Naive thymus-derived CD4-positive, alpha-beta T cell (primary cell): ENCODE results near the gene PTPRJ. TPM values are rescaled to one million over a fixed set of nuclear protein-coding genes. Genes with fewer than 3 reads are reported as not detected.
A peak's percentile ranks its signal among the peaks of the same experiment; 100 is the strongest.
"Not testable (repeated sequence)": the region's sequence is repeated elsewhere in the genome, so short reads cannot be mapped to it uniquely, and the experiment has no call there.

ENCODE experiments used
- ATAC-seq: fragments of 150-1000 bp; cut with Tn5 transposase; 2 replicates; pipeline ENCODE4 v1.10.0; 2021; ENCODE audit warnings: mild to moderate bottlenecking, moderate library complexity
- CTCF ChIA-PET: fragments of 350-600 bp; sonication (Branson Sonifier 250); formaldehyde crosslinking; loops from one replicate; lab custom pipeline; 2021; ENCODE audit warnings: antibody characterized with exemption; lab: Charles Lee
- POLR2A ChIA-PET: fragments of 350-600 bp; sonication (Branson Sonifier 250); formaldehyde crosslinking; loops from one replicate; lab custom pipeline; 2021; ENCODE audit warnings: antibody characterized with exemption, inconsistent platforms; lab: Charles Lee
- DNase-seq, 9 donors: peaks; one replicate each; pipeline versions ENCODE4 v3.0.0 to v3.0.0-alpha.2; 2020 to 2022; ENCODE audit warnings: mixed read lengths in 1 of 9
- H3K27ac ChIP-seq: one replicate; pipeline ENCODE4 v1.7.0; 2013; ENCODE audit warnings: mild to moderate bottlenecking, low read depth, low read length, moderate library complexity
- H3K27me3 ChIP-seq, 2 donors: one replicate each; pipeline ENCODE4 v1.7.0; 2013; ENCODE audit warnings: low read length in 2 of 2, mild to moderate bottlenecking in 2 of 2, moderate library complexity in 2 of 2; ENCODE audit not compliant: control insufficient read depth in 2 of 2, insufficient read depth in 2 of 2
- H3K36me3 ChIP-seq, 3 experiments: 1 replicate in 2 of 3; 2 replicates in 1 of 3; pipeline ENCODE4 v1.7.0; 2013; ENCODE audit warnings: low read length in 3 of 3, mild to moderate bottlenecking in 3 of 3, moderate library complexity in 1 of 3; ENCODE audit not compliant: insufficient read depth in 3 of 3, control insufficient read depth in 2 of 3
- H3K4me1 ChIP-seq, 2 donors: one replicate each; pipeline ENCODE4 v1.7.0; 2013; ENCODE audit warnings: low read length in 2 of 2, mild to moderate bottlenecking in 2 of 2, moderate library complexity in 1 of 2; ENCODE audit not compliant: control insufficient read depth in 2 of 2, insufficient read depth in 2 of 2
- H3K4me3 ChIP-seq: 2 replicates; pipeline ENCODE4 v1.7.0; 2013; ENCODE audit warnings: mild to moderate bottlenecking, low read length
- H3K9me3 ChIP-seq, 3 experiments: 1 replicate in 2 of 3; 2 replicates in 1 of 3; pipeline ENCODE4 v1.7.0; 2013; ENCODE audit warnings: low read length in 3 of 3; ENCODE audit not compliant: control insufficient read depth in 2 of 3
- H3K27ac Mint-ChIP-seq, 9 donors: one replicate each; pipeline ENCODE4 v1.8.0; 2020 to 2022; ENCODE audit warnings: mixed read lengths in 9 of 9, mild to moderate bottlenecking in 8 of 9, moderate library complexity in 5 of 9, inconsistent platforms in 2 of 9
- H3K27me3 Mint-ChIP-seq, 5 donors: one replicate each; pipeline ENCODE4 v1.8.0; 2021 to 2022; ENCODE audit warnings: mixed read lengths in 5 of 5, mild to moderate bottlenecking in 1 of 5
- H3K36me3 Mint-ChIP-seq, 5 donors: one replicate each; pipeline ENCODE4 v1.8.0; 2020 to 2022; ENCODE audit warnings: mixed read lengths in 5 of 5, mild to moderate bottlenecking in 3 of 5, inconsistent platforms in 1 of 5
- H3K4me1 Mint-ChIP-seq, 7 donors: one replicate each; pipeline ENCODE4 v1.8.0; 2020 to 2022; ENCODE audit warnings: mixed read lengths in 7 of 7, mild to moderate bottlenecking in 3 of 7, inconsistent platforms in 1 of 7
- H3K4me3 Mint-ChIP-seq, 10 donors: one replicate each; pipeline ENCODE4 v1.8.0; 2020 to 2022; ENCODE audit warnings: mild to moderate bottlenecking in 10 of 10, mixed read lengths in 10 of 10, moderate library complexity in 6 of 10, inconsistent platforms in 2 of 10
- H3K9me3 Mint-ChIP-seq, 11 donors: one replicate each; pipeline ENCODE4 v1.8.0; 2020 to 2022; ENCODE audit warnings: mixed read lengths in 11 of 11, mild to moderate bottlenecking in 4 of 11, inconsistent platforms in 1 of 11, moderate library complexity in 1 of 11
- intact Hi-C, 2 donors: fragments of 100-400 bp; cut with micrococcal nuclease; formaldehyde crosslinking; loops; one replicate each; pipeline ENCODE4 v1.15.1; 2023
- polyA plus RNA-seq, 2 donors: library from polyadenylated mRNA; unstranded; fragments of 300-500 nt; fragmentation: Illumina TruSeq; gene quantifications; one replicate each; pipeline ENCODE4 v1.2.3, GENCODE V29; 2021
- total RNA-seq, 6 experiments: library from RNA in 5 of 6; stranded (reverse) in 5 of 6; gene quantifications; 1 replicate in 5 of 6; 2 replicates in 1 of 6; pipeline ENCODE4 v1.2.3 and lab custom pipeline; 2021 to 2026

Gene PTPRJ
- total and polyA plus RNA-seq, 7 experiments from 2014 or later, result 7.0 to 82.3 (median 46.7) TPM

- no peaks in the 10 kb centered on the region for H3K4me1 ChIP-seq
- ATAC-seq (no peak), DNase-seq (no peak)
- ChIA-PET CTCF (interaction anchor here (1.2 kb wide), 1 partner anchor 195 kb away, joined by 4 read pairs; no protein-coding TSS in a partner anchor), POLR2A (interaction anchor here (1.1 kb wide), 1 partner anchor 14 kb away, joined by 3 read pairs; no protein-coding TSS in a partner anchor)
- H3K27me3 ChIP-seq, result no peaks in the 10 kb centered on the region
- peaks cover 20 to 63% (median 32%) of the 10 kb centered on the region in 3 experiments for H3K36me3 ChIP-seq
- H3K27ac ChIP-seq, result peak overlapping the region; percentile 5
- H3K27me3 Mint-ChIP-seq, result no peaks in the 10 kb centered on the region
- H3K27ac Mint-ChIP-seq, result peak overlapping the region in 1 of 9 donors; percentile 38
- H3K36me3 Mint-ChIP-seq, result peaks cover 9 to 62% (median 45%) of the 10 kb centered on the region in 5 donors
- no peaks in the 10 kb centered on the region for H3K9me3 Mint-ChIP-seq
- H3K4me3 ChIP-seq, result no peak overlapping the region
- intact Hi-C loops, result no loop called here
- H3K4me1 Mint-ChIP-seq, result peaks cover 0 to 32% (median 0%) of the 10 kb centered on the region in 7 donors
- H3K9me3 ChIP-seq, result no peaks in the 10 kb centered on the region
- H3K4me3 Mint-ChIP-seq, result peak overlapping the region in 1 of 10 donors; percentile 25
These were observed 149.5 kb downstream of the PTPRJ start for GRCh38 chr11:48129697-48130395.

- Histone ChIP-seq H3K27me3 (no peaks in the 10 kb centered on the region), H3K36me3 (peaks cover 0 to 48% (median 4%) of the 10 kb centered on the region in 3 experiments), H3K4me1 (no peaks in the 10 kb centered on the region), H3K9me3 (no peaks in the 10 kb centered on the region), H3K4me3 (no peak overlapping the region), H3K27ac (no peak overlapping the region)
- Mint-ChIP-seq H3K4me3 (no peak overlapping the region), H3K27me3 (no peaks in the 10 kb centered on the region), H3K36me3 (peaks cover 3 to 47% (median 34%) of the 10 kb centered on the region in 5 donors), H3K27ac (no peak overlapping the region), H3K9me3 (no peaks in the 10 kb centered on the region), H3K4me1 (peaks cover 0 to 12% (median 0%) of the 10 kb centered on the region in 7 donors)
- intact Hi-C loops, result no loop called here
- POLR2A ChIA-PET, result interaction anchor here (0.7 kb wide), 1 partner anchor 73 kb away, joined by 4 read pairs; no protein-coding TSS in a partner anchor
- CTCF ChIA-PET, result no interaction called here
- ATAC-seq, result no peak
- DNase-seq, result no peak
These were observed 154.0 kb downstream of the PTPRJ start for GRCh38 chr11:48134221-48134922.

GRCh38 chr11:48138222-48138621 lies 157.9 kb downstream of the PTPRJ start:
- no peak overlapping the region for H3K27ac Mint-ChIP-seq
- no peak for DNase-seq
- H3K4me1 Mint-ChIP-seq, result peaks cover 7 to 14% (median 10%) of the 10 kb centered on the region in 7 donors
- H3K4me3 Mint-ChIP-seq, result no peak overlapping the region
- no peaks in the 10 kb centered on the region for H3K9me3 ChIP-seq
- no peak for ATAC-seq
- CTCF ChIA-PET, result no interaction called here
- no peaks in the 10 kb centered on the region for H3K27me3 ChIP-seq
- H3K4me3 ChIP-seq, result no peak overlapping the region
- H3K9me3 Mint-ChIP-seq, result no peaks in the 10 kb centered on the region
- no peaks in the 10 kb centered on the region for H3K27me3 Mint-ChIP-seq
- no peaks in the 10 kb centered on the region for H3K4me1 ChIP-seq
- intact Hi-C loops, result no loop called here
- peaks cover 3 to 54% (median 41%) of the 10 kb centered on the region in 5 donors for H3K36me3 Mint-ChIP-seq
- H3K36me3 ChIP-seq, result peaks cover 4 to 60% (median 5%) of the 10 kb centered on the region in 3 experiments
- no peak overlapping the region for H3K27ac ChIP-seq
- POLR2A ChIA-PET, result no interaction called here

- ATAC-seq, H3K9me3 ChIP-seq, H3K27ac ChIP-seq, CTCF ChIA-PET, POLR2A ChIA-PET, intact Hi-C loops, H3K4me1 ChIP-seq, H3K27me3 Mint-ChIP-seq, H3K4me3 Mint-ChIP-seq, H3K9me3 Mint-ChIP-seq, H3K27me3 ChIP-seq, H3K4me3 ChIP-seq, DNase-seq: not testable (repeated sequence)
- Mint-ChIP-seq H3K4me1 (peaks cover 7 to 14% (median 10%) of the 10 kb centered on the region in 7 donors), H3K36me3 (peaks cover 10 to 66% (median 45%) of the 10 kb centered on the region in 5 donors), H3K27ac (peak overlapping the region in 2 of 9 donors; percentile 20 to 38)
- peaks cover 7 to 76% (median 10%) of the 10 kb centered on the region in 3 experiments for H3K36me3 ChIP-seq
These were observed 159.5 kb downstream of the PTPRJ start for GRCh38 chr11:48139896-48140295.

GRCh38 chr11:48141475-48142122 lies 161.2 kb downstream of the PTPRJ start:
- peak in 2 of 9 donors; percentile 12 to 18 for DNase-seq
- Histone ChIP-seq H3K4me1 (no peaks in the 10 kb centered on the region), H3K4me3 (no peak overlapping the region), H3K36me3 (peaks cover 7 to 80% (median 13%) of the 10 kb centered on the region in 3 experiments), H3K27ac (no peak overlapping the region), H3K9me3 (no peaks in the 10 kb centered on the region), H3K27me3 (no peaks in the 10 kb centered on the region)
- Mint-ChIP-seq H3K36me3 (peaks cover 14 to 64% (median 57%) of the 10 kb centered on the region in 5 donors), H3K27ac (peak overlapping the region in 7 of 9 donors; percentile 35 to 72 (median 43)), H3K9me3 (no peaks in the 10 kb centered on the region), H3K4me3 (no peak overlapping the region), H3K27me3 (no peaks in the 10 kb centered on the region), H3K4me1 (peaks cover 6 to 18% (median 10%) of the 10 kb centered on the region in 7 donors)
- ChIA-PET CTCF (interaction anchor here (0.5 kb wide), 1 partner anchor 240 kb away, joined by 3 read pairs; no protein-coding TSS in a partner anchor), POLR2A (no interaction called here)
- ATAC-seq, result peak; percentile 47
- intact Hi-C loops, result no loop called here

- Mint-ChIP-seq H3K4me1 (peaks cover 4 to 20% (median 10%) of the 10 kb centered on the region in 7 donors), H3K36me3 (peaks cover 17 to 66% (median 52%) of the 10 kb centered on the region in 5 donors), H3K27ac (peak overlapping the region in 3 of 9 donors; percentile 39 to 79 (median 56)), H3K4me3 (no peak overlapping the region), H3K27me3 (no peaks in the 10 kb centered on the region), H3K9me3 (no peaks in the 10 kb centered on the region)
- Histone ChIP-seq H3K4me3 (no peak overlapping the region), H3K4me1 (no peaks in the 10 kb centered on the region), H3K36me3 (peaks cover 7 to 81% (median 13%) of the 10 kb centered on the region in 3 experiments), H3K27ac (no peak overlapping the region), H3K27me3 (no peaks in the 10 kb centered on the region), H3K9me3 (no peaks in the 10 kb centered on the region)
- no peak for DNase-seq
- intact Hi-C loops, result no loop called here
- no peak for ATAC-seq
- ChIA-PET CTCF (no interaction called here), POLR2A (no interaction called here)
These were observed 162.5 kb downstream of the PTPRJ start for GRCh38 chr11:48142889-48143288.
